B cell (primary cell): ENCODE results near the gene FAM131C. TPM values are rescaled to one million over a fixed set of nuclear protein-coding genes. Genes with fewer than 3 reads are reported as not detected.

Source experiments
- ATAC-seq: fragments of 200-7000 bp; cut with Tn5 transposase; one replicate; pipeline ENCODE4 v1.10.0; 2021; ENCODE audit warnings: low read depth, mild to moderate bottlenecking, moderate number of reproducible peaks, moderate library complexity
- CTCF ChIA-PET: fragments of 350-600 bp; sonication (Branson Sonifier 250); formaldehyde crosslinking; loops from one replicate; lab custom pipeline; 2021; ENCODE audit warnings: antibody characterized with exemption, inconsistent platforms; lab: Charles Lee
- POLR2A ChIA-PET: fragments of 350-600 bp; sonication (Branson Sonifier 250); formaldehyde crosslinking; loops from one replicate; lab custom pipeline; 2021; ENCODE audit warnings: antibody characterized with exemption; lab: Charles Lee
- DNase-seq: peaks from one replicate; pipeline ENCODE4 v3.0.0; 2013
- H2AFZ ChIP-seq: 2 replicates; pipeline ENCODE4 v1.6.1; 2012; ENCODE audit warnings: mild to moderate bottlenecking, low read depth, low read length; ENCODE audit not compliant: insufficient read depth, poor library complexity, severe bottlenecking
- H3K27ac ChIP-seq, 2 donors: 1 replicate in 1 of 2; 2 replicates in 1 of 2; pipeline ENCODE4 v1.5.1; 2012 to 2013; ENCODE audit warnings: low read length in 2 of 2, mild to moderate bottlenecking in 2 of 2, moderate library complexity in 1 of 2
- H3K27me3 ChIP-seq, 4 experiments: fragments of 200-600 bp in 1 of 4; sonication (generic) in 1 of 4; replicated peaks in 1 of 4; 1 replicate in 2 of 4; 2 replicates in 2 of 4; pipeline versions ENCODE4 v1.6.1 to v1.7.0; 2013 to 2016; ENCODE audit warnings: low read length in 3 of 4, mild to moderate bottlenecking in 2 of 4, mixed read lengths in 1 of 4, moderate library complexity in 1 of 4; ENCODE audit not compliant: insufficient read depth in 4 of 4, control insufficient read depth in 3 of 4; ENCODE audit errors: control extremely low read depth in 1 of 4
- H3K36me3 ChIP-seq, 2 experiments: replicated peaks in 1 of 2; 1 replicate in 1 of 2; 2 replicates in 1 of 2; pipeline versions ENCODE4 v1.6.1 to v1.7.1; 2013; ENCODE audit warnings: low read length in 1 of 2; ENCODE audit not compliant: insufficient read depth in 2 of 2, control insufficient read depth in 1 of 2; ENCODE audit errors: control extremely low read depth in 1 of 2, extremely low read depth in 1 of 2
- H3K4me1 ChIP-seq, 2 donors: fragments of 200-600 bp in 1 of 2; sonication (generic) in 1 of 2; 1 replicate in 1 of 2; 2 replicates in 1 of 2; pipeline versions ENCODE4 v1.5.1 to v1.6.1; 2013 to 2017; ENCODE audit warnings: low read length in 2 of 2; ENCODE audit not compliant: control insufficient read depth in 2 of 2, insufficient read depth in 2 of 2
- H3K4me2 ChIP-seq: replicated peaks from 2 replicates; pipeline ENCODE3; 2012; ENCODE audit warnings: mild to moderate bottlenecking, low read depth, low read length; ENCODE audit not compliant: poor library complexity, severe bottlenecking
- H3K4me3 ChIP-seq, 5 experiments: fragments of 200-600 bp in 1 of 5; sonication (generic) in 1 of 5; 1 replicate in 3 of 5; 2 replicates in 2 of 5; pipeline versions ENCODE4 v1.5.1 to v1.7.0; 2011 to 2016; ENCODE audit warnings: low read length in 4 of 5, mild to moderate bottlenecking in 4 of 5, low read depth in 2 of 5, control low read depth in 1 of 5, moderate library complexity in 1 of 5; ENCODE audit not compliant: insufficient read depth in 1 of 5; ENCODE audit errors: control extremely low read depth in 1 of 5, extremely low read depth in 1 of 5
- H3K79me2 ChIP-seq: fragments of 200-600 bp; sonication (generic); one replicate; pipeline ENCODE4 v1.6.0; 2016; ENCODE audit warnings: low read length; ENCODE audit not compliant: control insufficient read depth, insufficient read depth
- H3K9ac ChIP-seq: fragments of 200-600 bp; sonication (generic); 2 replicates; pipeline ENCODE4 v1.6.1; 2017; ENCODE audit warnings: mild to moderate bottlenecking, low read length, moderate library complexity
- H3K9me3 ChIP-seq, 3 donors: one replicate each; pipeline versions ENCODE4 v1.6.1 to v1.7.1; 2013; ENCODE audit warnings: low read length in 2 of 3; ENCODE audit not compliant: control insufficient read depth in 2 of 3, insufficient read depth in 1 of 3; ENCODE audit errors: control extremely low read depth in 1 of 3
- H4K20me1 ChIP-seq: 2 replicates; pipeline ENCODE4 v1.6.0; 2012; ENCODE audit warnings: mild to moderate bottlenecking, low read length; ENCODE audit not compliant: insufficient read depth, control insufficient read depth, poor library complexity, severe bottlenecking
- H3K27ac Mint-ChIP-seq: one replicate; pipeline ENCODE4 v1.8.0; 2021; ENCODE audit warnings: mixed read lengths
- H3K27me3 Mint-ChIP-seq: one replicate; pipeline ENCODE4 v1.8.0; 2021; ENCODE audit warnings: mixed read lengths
- H3K4me1 Mint-ChIP-seq: one replicate; pipeline ENCODE4 v1.8.0; 2021; ENCODE audit warnings: mixed read lengths
- H3K4me3 Mint-ChIP-seq: one replicate; pipeline ENCODE4 v1.8.0; 2021; ENCODE audit warnings: mixed read lengths
- H3K9me3 Mint-ChIP-seq: one replicate; pipeline ENCODE4 v1.8.0; 2022; ENCODE audit warnings: mixed read lengths; ENCODE audit not compliant: insufficient read depth
- EZH2 ChIP-seq: IDR thresholded peaks from 2 replicates; pipeline ENCODE4 v1.6.1; 2012; ENCODE audit warnings: borderline replicate concordance, low read depth, mild to moderate bottlenecking, moderate library complexity, low read length; ENCODE audit not compliant: insufficient read depth, poor library complexity, severe bottlenecking
- whole genome bisulfite sequencing: methylation state at CpG from one replicate; pipeline ENCODE4 v1.1.5; 2013; ENCODE audit warnings: missing lambda C conversion rate; ENCODE audit not compliant: insufficient coverage; 5-methylcytosine and 5-hydroxymethylcytosine counted together
- intact Hi-C: fragments of 100-400 bp; cut with micrococcal nuclease; formaldehyde crosslinking; loops from one replicate; pipeline ENCODE4 v1.10.0; 2022
- polyA plus RNA-seq: library from polyadenylated mRNA; depleted of rRNA; stranded (reverse); fragments of >200 nt; gene quantifications from 2 replicates; pipeline ENCODE4 v1.2.3, GENCODE V29; 2012
- total RNA-seq, 2 donors: library from RNA; stranded (reverse); fragments of 120-200 nt in 1 of 2; gene quantifications; 1 replicate in 1 of 2; 2 replicates in 1 of 2; pipeline versions ENCODE4 v1.2.3 to v1.2.4, GENCODE V29; 2013 to 2022
- TF ChIP-seq, protein P1 (sequence below): fragments of 200-600 bp; IDR thresholded peaks from one replicate; pipeline ENCODE4 v1.8.0; 2022; ENCODE audit warnings: antibody characterized with exemption, mild to moderate bottlenecking

FAM131C gene
- total and polyA plus RNA-seq, 2 donors (not counting 1 experiment from before 2014, with no cell fraction given), result 0.37 TPM; not detected in 1

DNA sequence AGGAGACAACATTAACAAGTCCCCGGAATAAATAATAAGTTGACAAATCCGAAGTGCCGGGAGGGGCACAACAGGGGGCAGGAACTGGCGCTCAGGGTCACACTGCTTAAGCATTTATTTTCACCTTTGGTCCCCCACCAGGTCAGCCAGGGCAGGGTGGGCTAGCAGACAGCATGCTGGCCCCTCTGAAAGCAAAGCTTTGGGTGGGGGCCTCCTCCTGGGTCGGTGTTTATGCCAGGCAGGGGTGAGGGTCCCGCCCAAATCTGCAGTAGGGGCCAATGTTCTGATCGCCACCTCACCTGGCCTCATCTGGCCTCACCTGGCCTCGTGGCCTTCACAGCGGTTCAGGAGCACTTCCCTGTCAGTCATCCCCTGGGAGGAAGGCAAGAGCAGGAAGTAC is 8.2 kb upstream of the FAM131C start:
- ATAC-seq (no peak), DNase-seq (no peak)
- Histone ChIP-seq H3K9ac (no peak overlapping the region), H3K79me2 (no peaks in the 10 kb centered on the region), H3K4me2 (no peak overlapping the region), H3K27ac (no peak overlapping the region), H3K36me3 (no peaks in the 10 kb centered on the region), H4K20me1 (no peaks in the 10 kb centered on the region), H2AFZ (no peak overlapping the region), H3K9me3 (no peaks in the 10 kb centered on the region), H3K4me3 (no peak overlapping the region), H3K4me1 (peaks cover 3 to 7% of the 10 kb centered on the region in 2 donors), H3K27me3 (peaks cover 0 to 6% (median 0%) of the 10 kb centered on the region in 4 experiments)
- WGBS, result 91% methylated on average over 9 of the region's 9 CpGs
- TF ChIP-seq, protein P1, sequence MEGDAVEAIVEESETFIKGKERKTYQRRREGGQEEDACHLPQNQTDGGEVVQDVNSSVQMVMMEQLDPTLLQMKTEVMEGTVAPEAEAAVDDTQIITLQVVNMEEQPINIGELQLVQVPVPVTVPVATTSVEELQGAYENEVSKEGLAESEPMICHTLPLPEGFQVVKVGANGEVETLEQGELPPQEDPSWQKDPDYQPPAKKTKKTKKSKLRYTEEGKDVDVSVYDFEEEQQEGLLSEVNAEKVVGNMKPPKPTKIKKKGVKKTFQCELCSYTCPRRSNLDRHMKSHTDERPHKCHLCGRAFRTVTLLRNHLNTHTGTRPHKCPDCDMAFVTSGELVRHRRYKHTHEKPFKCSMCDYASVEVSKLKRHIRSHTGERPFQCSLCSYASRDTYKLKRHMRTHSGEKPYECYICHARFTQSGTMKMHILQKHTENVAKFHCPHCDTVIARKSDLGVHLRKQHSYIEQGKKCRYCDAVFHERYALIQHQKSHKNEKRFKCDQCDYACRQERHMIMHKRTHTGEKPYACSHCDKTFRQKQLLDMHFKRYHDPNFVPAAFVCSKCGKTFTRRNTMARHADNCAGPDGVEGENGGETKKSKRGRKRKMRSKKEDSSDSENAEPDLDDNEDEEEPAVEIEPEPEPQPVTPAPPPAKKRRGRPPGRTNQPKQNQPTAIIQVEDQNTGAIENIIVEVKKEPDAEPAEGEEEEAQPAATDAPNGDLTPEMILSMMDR, result no peak
- TF ChIP-seq EZH2, result no peak
- H3K4me3 Mint-ChIP-seq, result no peak overlapping the region
- intact Hi-C loops, result no loop called here
- ChIA-PET CTCF (interaction anchor here (0.9 to 10.8 kb wide), 13 partner anchors 7 to 291 kb away, joined by 3 to 237 read pairs (median 4); partner anchors contain the start of gene FAM131C), POLR2A (no interaction called here)
- H3K9me3 Mint-ChIP-seq, result no peaks in the 10 kb centered on the region
- H3K27ac Mint-ChIP-seq, result no peak overlapping the region
- peaks cover 6% of the 10 kb centered on the region for H3K4me1 Mint-ChIP-seq
- no peaks in the 10 kb centered on the region for H3K27me3 Mint-ChIP-seq

DNA sequence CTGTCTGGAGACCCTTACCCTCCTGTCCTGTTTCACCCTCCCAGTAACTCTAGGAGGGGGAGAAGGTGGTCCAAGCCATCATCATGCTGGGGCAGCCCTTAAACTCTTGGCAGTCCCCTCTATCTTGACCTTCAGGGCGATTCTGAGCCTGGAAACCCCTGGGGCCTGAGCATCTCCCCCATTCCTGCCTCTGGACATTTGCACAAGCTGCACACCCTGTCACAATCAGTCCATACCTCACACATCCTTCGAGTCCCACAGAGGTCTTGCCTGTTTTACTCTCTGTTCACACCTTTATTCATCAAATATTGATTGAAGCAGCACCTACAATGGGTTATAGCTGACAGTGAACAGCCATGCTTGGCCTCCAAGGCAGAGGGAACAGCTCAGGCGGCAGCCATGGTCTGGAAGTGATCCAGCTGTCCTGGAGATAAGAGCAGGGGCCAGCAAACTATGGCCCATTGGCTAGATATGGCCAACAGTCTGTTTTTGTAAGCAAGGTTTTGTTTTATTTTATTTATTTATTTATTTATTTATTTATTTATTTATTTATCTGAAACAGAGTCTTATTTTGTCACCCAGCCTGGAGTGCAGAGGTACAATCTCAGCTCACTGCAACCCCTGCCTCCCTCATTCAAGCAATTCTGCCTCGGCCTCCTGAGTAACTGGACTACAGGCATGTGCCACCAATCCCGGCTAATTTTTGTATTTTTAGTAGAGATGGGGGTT is 7.1 kb upstream of the FAM131C start:
- Mint-ChIP-seq H3K4me1 (peaks cover 6% of the 10 kb centered on the region), H3K27ac (no peak overlapping the region), H3K27me3 (no peaks in the 10 kb centered on the region), H3K4me3 (no peak overlapping the region), H3K9me3 (no peaks in the 10 kb centered on the region)
- H4K20me1 ChIP-seq, result no peaks in the 10 kb centered on the region
- H3K4me1 ChIP-seq, result peaks cover 3 to 7% of the 10 kb centered on the region in 2 donors
- no peaks in the 10 kb centered on the region for H3K9me3 ChIP-seq
- H3K27me3 ChIP-seq, result peaks cover 0 to 6% (median 0%) of the 10 kb centered on the region in 4 experiments
- H3K4me3 ChIP-seq, result no peak overlapping the region
- no peak overlapping the region for H3K9ac ChIP-seq
- DNase-seq (no peak), ATAC-seq (no peak)
- no peaks in the 10 kb centered on the region for H3K36me3 ChIP-seq
- H3K4me2 ChIP-seq, result no peak overlapping the region
- intact Hi-C loops, result no loop called here
- no peak overlapping the region for H3K27ac ChIP-seq
- no peaks in the 10 kb centered on the region for H3K79me2 ChIP-seq
- ChIA-PET POLR2A (no interaction called here), CTCF (interaction anchor here (0.6 to 10.8 kb wide), 9 partner anchors 106 to 532 kb away, joined by 3 to 237 read pairs (median 13); no protein-coding TSS in a partner anchor)
- TF ChIP-seq, protein P1, result no peak
- no peak for TF ChIP-seq EZH2
- WGBS, result 93% methylated on average over 3 of the region's 5 CpGs
- no peak overlapping the region for H2AFZ ChIP-seq
